ENCODE results near the gene ABCA12. TPM values are rescaled to one million over a fixed set of nuclear protein-coding genes. Genes with fewer than 3 reads are reported as not detected.

The ABCA12 gene
- total RNA-seq, 1 donor from 2014 or later, result 0.17 TPM

DNA sequence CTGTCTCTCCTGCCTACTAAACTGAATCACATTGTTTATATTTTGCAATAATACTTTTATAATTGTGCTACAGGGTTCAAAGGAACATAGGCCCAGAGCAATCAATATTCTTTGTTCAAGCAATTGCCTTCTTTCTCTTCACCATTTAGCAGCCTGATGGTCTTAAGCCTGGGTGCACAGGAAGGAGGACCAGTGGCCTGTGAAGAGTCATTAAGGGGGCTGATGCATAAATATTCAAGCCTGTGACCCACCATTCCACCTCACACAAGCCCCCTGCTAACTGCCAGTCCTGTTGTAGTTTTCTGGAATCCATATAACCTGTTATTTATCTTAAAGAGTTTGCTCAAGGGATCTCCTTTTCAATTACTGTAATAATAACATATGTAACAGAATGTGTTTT is 56.0 kb downstream of the ABCA12 start:
- H3K4me1 ChIP-seq, result peaks cover 4% of the 10 kb centered on the region
- H3K27ac Mint-ChIP-seq, result no peak overlapping the region
- H3K9me3 ChIP-seq (ENCODE audit: low read depth), result no peaks in the 10 kb centered on the region

DNA sequence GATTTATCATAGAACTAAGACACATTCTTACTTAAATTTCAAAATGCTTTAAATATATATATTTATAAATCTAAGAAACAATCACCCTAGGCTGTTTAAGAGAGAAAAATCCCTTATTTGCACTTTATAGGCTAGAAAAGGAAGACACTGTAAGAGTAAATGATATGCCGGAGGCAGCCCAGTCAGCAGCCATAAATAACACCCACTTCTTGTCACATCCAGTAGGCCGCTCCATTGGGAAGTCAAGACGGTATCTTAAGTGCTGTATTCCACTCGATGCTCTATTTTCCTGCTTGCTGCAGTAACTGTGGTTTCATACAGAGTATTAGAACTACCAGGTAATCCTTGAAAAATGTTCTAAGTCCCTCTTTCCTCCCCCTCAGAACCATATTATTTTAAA is 57.9 kb downstream of the ABCA12 start:
- H3K27me3 Mint-ChIP-seq (ENCODE audit: insufficient read depth, low read depth), result no peaks in the 10 kb centered on the region
- no peaks in the 10 kb centered on the region for H3K36me3 Mint-ChIP-seq
- no peak overlapping the region for H3K27ac Mint-ChIP-seq
- H3K4me1 Mint-ChIP-seq, result peaks cover 3% of the 10 kb centered on the region
- no peaks in the 10 kb centered on the region for H3K9me3 Mint-ChIP-seq
- H3K4me1 ChIP-seq, result peaks cover 4% of the 10 kb centered on the region
- H3F3A ChIP-seq (ENCODE audit: low read depth), result no peaks in the 10 kb centered on the region
- no peak overlapping the region for H2AFZ ChIP-seq (replicated peaks)
- H3K4me3 ChIP-seq, result no peak overlapping the region
- no peaks in the 10 kb centered on the region for H3K36me3 ChIP-seq
- H3K4me2 ChIP-seq, result no peak overlapping the region
- H4K20me1 ChIP-seq (ENCODE audit: low read depth), result no peaks in the 10 kb centered on the region
- H3K9me3 ChIP-seq (ENCODE audit: low read depth), result no peaks in the 10 kb centered on the region
- no peak overlapping the region for H3K27ac ChIP-seq
- no peaks in the 10 kb centered on the region for H3K79me2 ChIP-seq (ENCODE audit: low read depth)
- TF ChIP-seq EZH2phosphoT487 (IDR thresholded peaks at IDR 0.05) (no peak), EZH2 (IDR thresholded peaks at IDR 0.05) (no peak), CTCF (IDR thresholded peaks at IDR 0.05) (no peak)
- no peak overlapping the region for H3K9ac ChIP-seq
- no peak for DNase-seq (ENCODE audit: low spot score)
- H3K27me3 ChIP-seq, result no peaks in the 10 kb centered on the region
- no peak overlapping the region for H3K4me3 Mint-ChIP-seq

More for the DNA sequence above, 56.0 kb downstream of the ABCA12 start:
- H3K79me2 ChIP-seq (ENCODE audit: low read depth), result no peaks in the 10 kb centered on the region
- no peaks in the 10 kb centered on the region for H3F3A ChIP-seq (ENCODE audit: low read depth)
- H3K27me3 ChIP-seq, result no peaks in the 10 kb centered on the region
- TF ChIP-seq CTCF (IDR thresholded peaks at IDR 0.05) (no peak), EZH2phosphoT487 (IDR thresholded peaks at IDR 0.05) (no peak), EZH2 (IDR thresholded peaks at IDR 0.05) (no peak)
- H3K4me3 ChIP-seq, result no peak overlapping the region
- no peaks in the 10 kb centered on the region for H4K20me1 ChIP-seq (ENCODE audit: low read depth)
- no peaks in the 10 kb centered on the region for H3K9me3 Mint-ChIP-seq
- H3K4me2 ChIP-seq, result no peak overlapping the region
- no peaks in the 10 kb centered on the region for H3K36me3 ChIP-seq
- DNase-seq (ENCODE audit: low spot score), result no peak
- H3K27me3 Mint-ChIP-seq (ENCODE audit: insufficient read depth, low read depth), result no peaks in the 10 kb centered on the region
- H3K27ac ChIP-seq, result no peak overlapping the region
- H3K36me3 Mint-ChIP-seq, result no peaks in the 10 kb centered on the region
- H3K4me3 Mint-ChIP-seq, result no peak overlapping the region
- no peak overlapping the region for H3K9ac ChIP-seq
- no peak overlapping the region for H2AFZ ChIP-seq (replicated peaks)
- H3K4me1 Mint-ChIP-seq, result peaks cover 3% of the 10 kb centered on the region

- no peaks in the 10 kb centered on the region for H4K20me1 ChIP-seq (ENCODE audit: low read depth)
- TF ChIP-seq CTCF (IDR thresholded peaks at IDR 0.05) (no peak), EZH2phosphoT487 (IDR thresholded peaks at IDR 0.05) (no peak)
Observed at GRCh38 chr2:215071676-215072075, 66.8 kb downstream of the ABCA12 start.

More at GRCh38 chr2:215071676-215072075, 66.8 kb downstream of the ABCA12 start:
- H3K4me1 Mint-ChIP-seq, result no peaks in the 10 kb centered on the region
- Histone ChIP-seq H3K27me3 (no peaks in the 10 kb centered on the region), H3K36me3 (no peaks in the 10 kb centered on the region), H3K4me2 (no peak overlapping the region), H3K4me1 (no peaks in the 10 kb centered on the region), H2AFZ (replicated peaks) (no peak overlapping the region), H3K4me3 (no peak overlapping the region), H3K9ac (no peak overlapping the region), H3K79me2 (ENCODE audit: low read depth) (no peaks in the 10 kb centered on the region), H3K9me3 (ENCODE audit: low read depth) (no peaks in the 10 kb centered on the region), H3F3A (ENCODE audit: low read depth) (no peaks in the 10 kb centered on the region), H3K27ac (no peak overlapping the region)
- no peak overlapping the region for H3K4me3 Mint-ChIP-seq
- H3K27ac Mint-ChIP-seq, result no peak overlapping the region
- no peaks in the 10 kb centered on the region for H3K9me3 Mint-ChIP-seq
- H3K27me3 Mint-ChIP-seq (ENCODE audit: insufficient read depth, low read depth), result peaks cover 2% of the 10 kb centered on the region
- DNase-seq (ENCODE audit: low spot score), result no peak
- H3K36me3 Mint-ChIP-seq, result no peaks in the 10 kb centered on the region
